Measurements from ENCODE around the gene CCSER1.
"Not testable (repeated sequence)": the region's sequence is repeated elsewhere in the genome, so short reads cannot be mapped to it uniquely, and the experiment has no call there.

The CCSER1 gene

GRCh38 chr4:91198951-91199350 lies 1071.8 kb downstream of the CCSER1 start:
- Mint-ChIP-seq H3K27me3 (no peaks in the 10 kb centered on the region), H3K27ac (no peak overlapping the region), H3K36me3 (ENCODE audit: low read depth) (no peaks in the 10 kb centered on the region), H3K4me1 (ENCODE audit: low read depth) (no peaks in the 10 kb centered on the region), H3K9me3 (no peaks in the 10 kb centered on the region), H3K4me3 (no peak overlapping the region)

GRCh38 chr4:91207535-91207934 lies 1080.3 kb downstream of the CCSER1 start:
- Mint-ChIP-seq H3K36me3 (ENCODE audit: low read depth) (no peaks in the 10 kb centered on the region), H3K27me3 (no peaks in the 10 kb centered on the region), H3K4me1 (ENCODE audit: low read depth) (no peaks in the 10 kb centered on the region), H3K9me3 (peaks cover 4% of the 10 kb centered on the region), H3K27ac (no peak overlapping the region), H3K4me3 (no peak overlapping the region)

- Mint-ChIP-seq H3K4me3 (no peak overlapping the region), H3K4me1 (ENCODE audit: low read depth) (no peaks in the 10 kb centered on the region), H3K27ac (no peak overlapping the region), H3K9me3 (peaks cover 4% of the 10 kb centered on the region), H3K36me3 (ENCODE audit: low read depth) (no peaks in the 10 kb centered on the region), H3K27me3 (no peaks in the 10 kb centered on the region)
These were observed 1085.0 kb downstream of the CCSER1 start for GRCh38 chr4:91212211-91212610.

DNA sequence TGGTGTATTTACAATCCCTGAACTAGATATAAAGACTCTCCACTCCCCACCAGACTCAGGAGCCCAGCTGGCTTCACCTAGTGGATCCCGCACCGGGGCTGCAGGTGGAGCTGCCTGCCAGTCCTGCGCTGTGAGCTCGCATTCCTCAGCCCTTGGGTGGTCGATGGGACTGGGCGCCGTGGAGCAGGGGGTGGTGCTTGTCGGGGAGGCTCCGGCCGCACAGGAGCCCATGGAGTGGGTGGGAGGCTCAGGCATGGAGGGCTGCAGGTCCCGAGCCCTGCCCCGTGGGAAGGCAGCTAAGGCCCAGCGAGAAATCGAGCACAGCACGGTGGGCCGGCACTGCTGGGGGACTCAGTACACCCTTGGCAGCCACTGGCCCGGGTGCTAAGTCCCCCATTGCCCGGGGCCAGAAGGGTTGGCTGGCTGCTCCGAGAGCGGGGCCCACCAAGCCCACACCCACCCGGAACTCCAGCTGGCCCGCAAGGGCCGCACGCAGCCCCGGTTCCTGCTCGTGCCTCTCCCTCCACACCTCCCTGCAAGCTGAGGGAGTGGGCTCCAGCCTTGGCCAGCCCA lies 1090.7 kb downstream of the CCSER1 start:
- not testable (repeated sequence) for H3K27me3 Mint-ChIP-seq; H3K4me1 Mint-ChIP-seq (ENCODE audit: low read depth); H3K4me3 Mint-ChIP-seq; H3K9me3 Mint-ChIP-seq; H3K27ac Mint-ChIP-seq; H3K36me3 Mint-ChIP-seq (ENCODE audit: low read depth)

DNA sequence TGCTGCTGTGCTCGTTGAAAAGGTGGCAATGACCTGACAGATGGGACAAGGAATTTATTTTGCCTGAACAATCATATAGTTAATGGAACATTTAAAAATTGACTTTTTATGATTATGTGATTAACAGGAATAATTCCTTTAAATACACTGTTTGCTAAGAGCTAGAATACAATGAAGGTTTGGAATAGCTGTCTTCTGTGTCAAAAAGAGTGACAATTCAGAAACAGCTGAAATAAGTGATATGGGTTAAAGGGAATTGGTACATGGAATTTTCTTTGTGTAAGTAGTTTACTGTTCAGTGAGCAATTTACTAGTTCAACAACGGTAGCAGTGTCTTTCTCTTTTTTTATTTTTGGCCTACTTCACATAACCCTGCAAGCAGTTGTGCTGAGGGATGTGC lies 1093.1 kb downstream of the CCSER1 start:
- Mint-ChIP-seq H3K9me3 (peaks cover 9% of the 10 kb centered on the region), H3K27ac (no peak overlapping the region), H3K4me3 (no peak overlapping the region), H3K36me3 (ENCODE audit: low read depth) (no peaks in the 10 kb centered on the region), H3K4me1 (ENCODE audit: low read depth) (no peaks in the 10 kb centered on the region), H3K27me3 (no peaks in the 10 kb centered on the region)

DNA sequence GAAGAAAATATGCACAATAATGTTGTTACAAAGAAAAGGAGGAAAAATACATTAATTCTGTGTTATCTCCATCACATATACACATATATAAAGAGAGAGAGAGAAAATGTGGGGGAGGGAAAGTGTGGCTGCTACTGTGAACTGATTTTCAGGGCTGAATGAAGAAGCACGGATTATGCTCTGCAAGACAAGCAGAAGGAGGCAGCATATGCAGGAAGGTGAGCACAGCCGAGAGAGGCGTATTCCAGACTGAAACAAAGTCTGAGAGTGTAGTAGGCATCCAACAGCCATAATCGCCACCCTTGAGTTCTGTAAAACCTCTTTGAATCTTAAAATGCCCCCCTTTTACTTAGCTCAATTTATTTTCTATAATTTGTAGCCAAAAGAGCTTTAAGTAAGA lies 1094.8 kb downstream of the CCSER1 start:
- Mint-ChIP-seq H3K27me3 (no peaks in the 10 kb centered on the region), H3K9me3 (peaks cover 9% of the 10 kb centered on the region), H3K4me1 (ENCODE audit: low read depth) (no peaks in the 10 kb centered on the region), H3K4me3 (no peak overlapping the region), H3K27ac (no peak overlapping the region), H3K36me3 (ENCODE audit: low read depth) (no peaks in the 10 kb centered on the region)

DNA sequence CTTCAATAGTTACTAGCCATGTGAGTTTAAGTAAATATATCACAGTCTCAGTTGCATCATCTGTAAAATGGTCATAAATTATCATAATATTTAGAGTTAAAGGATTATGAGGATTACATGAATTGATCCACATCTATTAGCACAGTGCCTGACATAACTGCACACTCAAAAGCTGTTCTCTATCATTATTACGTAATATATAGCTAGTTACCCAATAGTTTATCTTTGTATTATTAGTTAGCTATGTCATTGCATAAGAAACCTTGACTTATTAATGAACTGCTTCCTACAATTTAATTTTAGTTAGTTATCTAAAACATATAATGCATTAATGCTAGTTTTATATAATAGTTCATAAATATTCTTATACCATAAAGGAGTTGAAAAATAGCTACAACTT lies 1099.7 kb downstream of the CCSER1 start:
- Mint-ChIP-seq H3K4me3 (no peak overlapping the region), H3K27me3 (no peaks in the 10 kb centered on the region), H3K27ac (no peak overlapping the region), H3K36me3 (ENCODE audit: low read depth) (no peaks in the 10 kb centered on the region), H3K4me1 (ENCODE audit: low read depth) (no peaks in the 10 kb centered on the region), H3K9me3 (peaks cover 4% of the 10 kb centered on the region)

DNA sequence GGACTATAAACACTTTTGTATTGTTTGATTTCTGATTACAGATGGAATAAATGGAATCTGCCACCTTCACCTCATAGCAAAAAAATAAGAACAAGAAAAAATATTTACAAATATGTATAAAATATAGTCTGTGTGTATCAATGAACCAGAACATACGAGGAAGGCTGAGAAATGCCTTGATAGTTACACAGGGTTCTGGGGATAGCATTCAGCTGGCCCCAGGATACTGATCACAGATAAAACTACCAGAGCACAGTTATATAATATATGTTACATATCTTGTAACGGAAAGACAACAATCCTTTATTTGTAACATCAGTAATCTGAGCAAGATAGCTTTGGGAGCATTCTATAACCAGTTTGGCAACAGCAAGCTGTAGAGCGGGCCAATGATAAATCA lies 1101.5 kb downstream of the CCSER1 start:
- no peaks in the 10 kb centered on the region for H3K27me3 Mint-ChIP-seq

DNA sequence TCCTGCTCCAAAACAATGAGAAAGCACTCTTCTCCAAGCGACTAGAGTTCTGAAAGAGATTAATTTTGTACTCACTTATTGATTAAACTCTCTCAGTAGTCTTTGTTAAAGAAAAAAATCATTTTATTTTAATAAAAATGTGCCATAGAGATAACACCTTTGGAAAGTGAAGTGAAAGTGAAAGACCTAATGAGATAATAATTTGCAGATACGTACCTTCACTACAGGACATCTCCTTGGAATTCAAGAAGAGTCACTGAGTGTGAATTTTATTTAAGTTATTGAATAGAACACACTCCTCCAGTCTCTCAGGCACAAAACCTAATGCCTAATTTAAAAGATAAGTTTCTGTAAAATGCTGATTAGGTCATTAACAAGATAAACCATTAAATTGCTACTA lies 1106.0 kb downstream of the CCSER1 start:
- Mint-ChIP-seq H3K36me3 (ENCODE audit: low read depth) (no peaks in the 10 kb centered on the region), H3K4me3 (no peak overlapping the region)

More for the DNA sequence above, 1101.5 kb downstream of the CCSER1 start:
- H3K4me1 Mint-ChIP-seq (ENCODE audit: low read depth), result no peaks in the 10 kb centered on the region
- H3K27ac Mint-ChIP-seq, result no peak overlapping the region
- H3K4me3 Mint-ChIP-seq, result no peak overlapping the region
- H3K9me3 Mint-ChIP-seq, result peaks cover 9% of the 10 kb centered on the region
- no peaks in the 10 kb centered on the region for H3K36me3 Mint-ChIP-seq (ENCODE audit: low read depth)

DNA sequence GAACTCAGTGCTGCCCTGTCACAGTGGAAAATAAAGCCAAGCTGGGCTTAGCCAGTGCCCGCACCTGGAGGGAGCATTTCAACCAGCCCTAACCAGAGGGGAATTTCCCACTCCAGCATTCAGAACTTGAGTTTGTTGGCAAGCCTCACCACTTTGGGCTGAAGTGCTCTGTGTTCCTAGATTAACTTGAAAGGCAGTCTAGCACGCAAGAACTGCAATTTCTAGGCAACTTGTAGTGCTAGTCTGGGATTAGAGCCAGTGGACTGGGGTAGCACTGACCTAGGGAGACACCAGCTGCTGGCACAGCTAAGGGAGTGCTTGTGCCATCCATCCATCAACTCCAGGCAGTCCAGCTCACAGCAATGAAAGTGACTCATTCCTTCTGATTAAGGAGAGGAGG lies 1115.9 kb downstream of the CCSER1 start:
- Mint-ChIP-seq H3K9me3 (peaks cover 21% of the 10 kb centered on the region), H3K4me3 (no peak overlapping the region), H3K27ac (no peak overlapping the region), H3K4me1 (ENCODE audit: low read depth) (no peaks in the 10 kb centered on the region), H3K36me3 (ENCODE audit: low read depth) (no peaks in the 10 kb centered on the region), H3K27me3 (no peaks in the 10 kb centered on the region)

More for the DNA sequence above, 1106.0 kb downstream of the CCSER1 start:
- H3K9me3 Mint-ChIP-seq, result peaks cover 12% of the 10 kb centered on the region
- no peaks in the 10 kb centered on the region for H3K27me3 Mint-ChIP-seq
- no peaks in the 10 kb centered on the region for H3K4me1 Mint-ChIP-seq (ENCODE audit: low read depth)
- H3K27ac Mint-ChIP-seq, result no peak overlapping the region

GRCh38 chr4:91256043-91256442 lies 1128.8 kb downstream of the CCSER1 start:
- H3K27me3 Mint-ChIP-seq, result no peaks in the 10 kb centered on the region
- no peak overlapping the region for H3K27ac Mint-ChIP-seq
- H3K9me3 Mint-ChIP-seq, result peaks cover 10% of the 10 kb centered on the region
- H3K4me1 Mint-ChIP-seq (ENCODE audit: low read depth), result no peaks in the 10 kb centered on the region
- H3K4me3 Mint-ChIP-seq, result no peak overlapping the region
- no peaks in the 10 kb centered on the region for H3K36me3 Mint-ChIP-seq (ENCODE audit: low read depth)

- Mint-ChIP-seq H3K4me3 (no peak overlapping the region), H3K36me3 (ENCODE audit: low read depth) (no peaks in the 10 kb centered on the region), H3K4me1 (ENCODE audit: low read depth) (no peaks in the 10 kb centered on the region), H3K27ac (no peak overlapping the region), H3K27me3 (no peaks in the 10 kb centered on the region), H3K9me3 (peaks cover 13% of the 10 kb centered on the region)
These were observed 1129.6 kb downstream of the CCSER1 start for GRCh38 chr4:91256751-91257150.

DNA sequence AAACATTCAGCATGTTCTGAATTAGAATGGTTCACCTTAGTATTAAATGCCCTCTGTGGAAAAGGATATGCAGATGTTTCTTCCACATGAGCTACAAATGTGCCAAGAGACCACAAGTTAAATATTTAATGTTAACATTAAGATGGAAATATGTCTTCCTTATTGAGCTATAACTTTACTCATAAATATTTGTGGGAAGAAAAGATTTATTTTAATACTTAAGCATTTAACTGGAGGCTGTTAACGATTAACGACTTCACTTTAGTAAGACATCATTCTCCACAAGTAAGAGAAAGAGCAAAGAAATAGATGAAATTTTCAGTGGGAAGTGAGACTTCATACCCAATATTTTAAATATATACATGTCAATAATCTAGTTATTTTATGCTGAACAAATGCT lies 1130.5 kb downstream of the CCSER1 start:
- Mint-ChIP-seq H3K9me3 (peaks cover 13% of the 10 kb centered on the region), H3K36me3 (ENCODE audit: low read depth) (no peaks in the 10 kb centered on the region), H3K4me3 (no peak overlapping the region), H3K27me3 (no peaks in the 10 kb centered on the region), H3K4me1 (ENCODE audit: low read depth) (no peaks in the 10 kb centered on the region), H3K27ac (no peak overlapping the region)

DNA sequence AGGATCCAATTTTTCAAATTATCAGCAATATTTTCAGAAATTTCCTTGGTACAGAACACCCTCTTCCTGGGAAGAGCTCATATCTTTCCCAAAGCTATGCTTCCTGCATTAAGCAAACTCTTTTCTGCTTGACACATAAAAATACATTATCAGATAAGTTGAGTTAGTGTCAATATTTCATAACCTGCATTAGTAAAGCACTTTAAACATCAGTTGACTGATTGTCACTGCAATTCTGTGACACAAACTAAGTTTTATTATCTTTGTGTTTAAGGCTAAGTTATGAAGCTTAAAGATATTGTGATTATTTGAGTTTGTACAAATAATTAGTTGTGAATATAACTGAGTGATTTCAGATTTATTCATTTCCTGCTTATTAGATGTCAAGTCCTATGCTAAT lies 1131.1 kb downstream of the CCSER1 start:
- no peaks in the 10 kb centered on the region for H3K36me3 Mint-ChIP-seq (ENCODE audit: low read depth)
- H3K4me1 Mint-ChIP-seq (ENCODE audit: low read depth), result no peaks in the 10 kb centered on the region
- H3K9me3 Mint-ChIP-seq, result peaks cover 13% of the 10 kb centered on the region
- H3K27ac Mint-ChIP-seq, result no peak overlapping the region
- no peaks in the 10 kb centered on the region for H3K27me3 Mint-ChIP-seq
- H3K4me3 Mint-ChIP-seq, result no peak overlapping the region

GRCh38 chr4:91267543-91267942 lies 1140.3 kb downstream of the CCSER1 start:
- no peaks in the 10 kb centered on the region for H3K4me1 Mint-ChIP-seq (ENCODE audit: low read depth)
- no peaks in the 10 kb centered on the region for H3K36me3 Mint-ChIP-seq (ENCODE audit: low read depth)
- peaks cover 4% of the 10 kb centered on the region for H3K9me3 Mint-ChIP-seq
- no peak overlapping the region for H3K27ac Mint-ChIP-seq
- no peak overlapping the region for H3K4me3 Mint-ChIP-seq
- H3K27me3 Mint-ChIP-seq, result no peaks in the 10 kb centered on the region

DNA sequence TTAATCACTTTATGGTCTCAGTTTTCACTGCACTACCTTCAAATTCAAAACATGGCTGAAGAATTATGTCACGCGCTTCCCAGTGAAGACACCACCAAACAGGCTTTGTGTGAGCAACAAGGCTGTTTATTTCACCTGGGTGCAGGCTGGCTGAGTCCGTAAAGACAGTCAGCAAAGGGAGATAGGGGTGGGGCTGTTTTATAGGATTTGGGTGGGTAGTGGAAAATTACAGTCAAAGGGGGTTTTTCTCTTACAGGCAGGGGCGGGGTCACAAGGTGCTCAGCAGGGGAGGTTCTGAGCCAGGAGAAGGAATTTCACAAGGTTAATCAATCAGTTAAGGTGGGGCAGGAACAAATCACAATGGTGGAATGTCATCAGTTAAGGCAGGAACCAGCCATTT lies 1141.3 kb downstream of the CCSER1 start:
- H3K27ac Mint-ChIP-seq; H3K4me3 Mint-ChIP-seq; H3K36me3 Mint-ChIP-seq (ENCODE audit: low read depth); H3K4me1 Mint-ChIP-seq (ENCODE audit: low read depth); H3K27me3 Mint-ChIP-seq: not testable (repeated sequence)
- H3K9me3 Mint-ChIP-seq, result peaks cover 11% of the 10 kb centered on the region
